NCI-H2029 treated with DMSO at 0.1 percent for 48 hours (cell line): ENCODE measurements around the gene GABRB1.

ENCODE experiments used
- DNase-seq: peaks from one replicate; lab custom pipeline; 2025; lab: John Stamatoyannopoulos, UW

The GABRB1 gene

GRCh38 chr4:47031011-47031678 lies at the start of gene GABRB1:
GABRB1 (plus strand) TSS chr4:47031567.
- no peak for DNase-seq

- DNase-seq = no peak
Measured at GRCh38 chr4:46984781-46985180, 46.6 kb upstream of the GABRB1 start.

- DNase-seq = no peak
Measured at GRCh38 chr4:46986922-46987638, 44.3 kb upstream of the GABRB1 start.

- no peak for DNase-seq
Measured at GRCh38 chr4:46992338-46992737, 39.0 kb upstream of the GABRB1 start.

DNA sequence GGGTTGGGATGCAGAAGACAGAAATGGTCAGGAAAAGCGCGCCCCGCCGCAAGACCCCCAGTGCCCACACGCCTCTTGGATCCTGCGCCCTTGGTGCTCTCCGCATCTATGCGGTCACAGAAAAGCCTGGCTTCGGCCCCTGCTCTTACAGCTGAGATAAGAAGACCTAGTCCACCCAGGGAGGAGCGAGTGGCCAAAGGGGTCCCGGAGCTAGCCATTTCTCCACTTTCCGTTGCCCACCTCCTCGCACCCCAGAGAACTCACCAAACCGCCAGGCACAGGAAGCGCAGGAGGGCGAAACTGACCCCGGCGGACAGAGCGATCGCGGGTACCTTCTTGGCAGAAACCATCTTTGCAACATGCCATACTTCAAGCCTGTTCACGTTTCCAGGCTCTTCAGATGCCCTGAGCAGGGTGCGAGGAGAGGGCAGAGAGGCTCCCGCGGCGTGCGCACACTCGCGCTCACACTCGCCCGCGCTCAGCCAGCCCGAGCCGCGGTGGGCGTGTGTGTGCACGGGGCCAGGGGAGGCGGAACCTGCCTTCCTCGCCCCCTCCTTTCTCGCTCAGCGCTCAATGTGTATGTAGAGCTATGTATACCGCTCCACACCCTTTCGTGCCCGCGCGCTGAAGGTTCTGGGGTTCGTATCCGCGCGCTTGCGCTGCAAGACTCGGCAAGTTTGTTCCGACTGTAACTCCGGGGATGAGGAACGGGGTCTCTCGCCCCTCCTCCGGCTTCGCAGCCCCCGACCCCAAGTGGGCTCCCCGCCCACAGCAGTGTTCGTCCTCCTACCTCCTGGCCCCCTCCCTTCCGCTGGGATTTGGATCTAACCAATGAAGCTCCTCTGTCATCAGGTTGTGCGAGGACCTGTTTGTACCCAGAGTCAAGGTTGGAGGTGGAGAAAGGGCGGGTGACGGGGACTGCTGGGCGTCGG lies 38.0 kb upstream of the GABRB1 start, which contains the start of gene GABRA4:
GABRA4 (minus strand) TSS at position 507 of the 932 bp plus-strand sequence; CDS start at position 350, 157 bp downstream.
- no peak for DNase-seq

GRCh38 chr4:46994007-46994405 lies 37.4 kb upstream of the GABRB1 start:
- no peak for DNase-seq

DNA sequence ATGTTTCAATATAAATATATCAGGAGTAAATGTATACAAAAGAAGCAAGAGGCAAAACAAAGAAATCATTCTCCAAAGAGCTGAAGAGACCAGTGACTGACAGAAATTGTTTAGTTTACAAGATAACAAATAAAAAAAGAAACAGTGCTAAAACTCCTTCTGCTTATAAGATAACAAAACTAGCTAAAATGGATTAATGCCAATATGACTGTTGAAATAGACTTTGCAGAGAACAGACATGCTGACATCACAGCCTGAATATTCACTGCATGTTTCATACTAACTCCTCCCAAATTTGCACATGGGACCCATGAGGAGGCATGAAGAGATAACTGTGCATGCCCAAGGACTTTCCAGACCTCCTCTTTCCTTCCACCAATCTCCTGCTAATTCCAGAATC lies 31.8 kb upstream of the GABRB1 start:
- no peak for DNase-seq

- no peak for DNase-seq
Measured at GRCh38 chr4:47000406-47000805, 31.0 kb upstream of the GABRB1 start.

- DNase-seq = no peak
Measured at GRCh38 chr4:47002580-47002979, 28.8 kb upstream of the GABRB1 start.

DNA sequence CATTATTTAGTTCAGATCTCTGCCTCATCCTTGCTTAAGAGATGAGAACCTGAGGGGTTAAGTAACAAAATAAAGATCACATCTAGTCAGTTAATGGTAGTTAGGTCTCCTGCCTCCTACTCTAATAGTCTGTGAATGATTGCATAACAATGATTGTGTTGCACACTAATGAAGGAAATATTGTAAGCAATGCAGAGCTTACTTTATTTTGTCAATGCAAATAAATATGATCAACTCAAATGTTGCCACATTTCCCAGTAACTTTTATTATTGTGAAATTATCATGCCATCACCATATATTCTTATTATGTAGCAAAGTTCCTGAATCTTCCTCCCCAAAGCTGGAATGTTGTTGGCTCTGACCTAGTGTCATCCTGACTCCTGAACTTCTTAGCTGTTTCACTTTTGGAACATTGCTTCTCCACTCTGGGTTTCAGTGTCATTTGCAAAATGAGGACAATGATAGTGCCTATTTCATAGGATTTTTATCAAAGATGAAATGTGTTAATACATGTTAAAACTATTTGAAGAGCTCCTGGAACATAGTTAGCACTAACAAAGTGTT lies 20.9 kb upstream of the GABRB1 start:
- DNase-seq = no peak

GRCh38 chr4:47010912-47011446 lies 20.4 kb upstream of the GABRB1 start:
- DNase-seq = no peak

GRCh38 chr4:47012676-47013075 lies 18.7 kb upstream of the GABRB1 start:
- no peak for DNase-seq

- no peak for DNase-seq
Measured at GRCh38 chr4:47013373-47013772, 18.0 kb upstream of the GABRB1 start.

DNA sequence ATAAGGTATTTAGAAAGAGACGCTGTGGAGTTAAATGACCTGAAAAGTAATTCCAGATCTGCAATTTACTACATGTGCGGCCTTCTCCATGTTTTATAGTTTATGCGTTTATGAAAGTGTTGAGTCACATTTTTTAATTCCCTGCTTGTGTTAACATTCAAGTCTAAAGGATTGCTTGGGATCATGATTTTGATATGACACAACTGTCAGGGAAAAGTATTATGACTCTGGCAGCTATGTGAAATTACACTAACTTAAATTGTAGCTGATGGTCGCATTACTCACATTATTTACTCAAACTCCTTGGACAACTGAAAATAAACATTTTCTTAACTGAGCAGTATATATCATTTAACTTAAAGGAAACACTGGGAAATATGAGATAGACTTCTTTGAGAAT lies 14.3 kb upstream of the GABRB1 start:
- DNase-seq = no peak

DNA sequence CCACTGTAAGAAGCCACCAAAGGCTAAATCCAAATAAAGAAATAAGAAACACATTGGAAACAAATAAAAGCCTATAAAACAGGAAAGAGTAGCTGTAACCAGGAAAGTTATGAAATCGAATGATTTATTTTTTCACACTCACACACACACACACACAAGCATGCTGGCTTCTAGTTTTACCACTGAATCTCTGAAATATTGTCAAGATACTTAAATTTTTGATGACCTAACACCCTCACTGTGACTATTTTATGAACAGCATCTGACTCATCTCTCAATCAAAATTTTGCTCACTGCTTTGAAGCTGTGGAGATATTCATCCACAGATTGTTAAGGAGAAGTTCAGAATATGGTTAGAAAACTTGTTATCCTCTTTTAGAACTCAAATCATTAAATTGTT lies 13.9 kb upstream of the GABRB1 start:
- no peak for DNase-seq

GRCh38 chr4:47031751-47032404 lies 511 bp downstream of the GABRB1 start:
- no peak for DNase-seq

DNA sequence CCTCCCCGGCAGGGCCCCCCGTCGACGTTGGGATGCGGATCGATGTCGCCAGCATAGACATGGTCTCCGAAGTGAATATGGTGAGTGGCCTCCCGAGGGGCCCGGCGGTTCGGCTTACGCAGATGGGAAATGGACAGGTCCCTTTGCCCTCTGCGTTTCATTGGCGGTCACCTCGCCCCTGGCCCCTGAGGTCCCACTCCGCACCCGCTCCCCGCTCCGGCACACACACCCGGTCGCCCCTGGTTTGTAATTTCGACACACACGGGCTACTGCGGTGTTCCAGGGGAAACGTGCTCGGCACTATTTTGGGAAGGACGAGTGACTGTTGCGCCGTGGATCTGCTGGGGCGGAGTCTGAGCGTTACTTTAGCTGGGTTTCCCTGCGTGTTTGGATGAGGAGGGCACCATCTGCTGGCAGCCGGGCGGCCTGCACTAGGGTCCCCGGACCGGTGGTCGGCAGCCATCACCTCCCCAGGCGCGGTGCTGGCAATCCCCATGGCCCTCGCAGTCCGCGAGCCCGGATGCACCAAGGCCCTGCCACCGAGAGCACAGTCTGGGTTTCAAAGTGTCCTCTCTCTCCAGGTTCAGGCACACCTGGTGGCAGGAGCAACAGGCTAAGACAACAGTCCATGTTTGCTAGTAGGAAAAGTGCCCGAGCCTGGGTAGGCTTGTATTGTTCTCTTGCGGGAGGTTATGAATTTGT lies 1.2 kb downstream of the GABRB1 start:
- DNase-seq = no peak

DNA sequence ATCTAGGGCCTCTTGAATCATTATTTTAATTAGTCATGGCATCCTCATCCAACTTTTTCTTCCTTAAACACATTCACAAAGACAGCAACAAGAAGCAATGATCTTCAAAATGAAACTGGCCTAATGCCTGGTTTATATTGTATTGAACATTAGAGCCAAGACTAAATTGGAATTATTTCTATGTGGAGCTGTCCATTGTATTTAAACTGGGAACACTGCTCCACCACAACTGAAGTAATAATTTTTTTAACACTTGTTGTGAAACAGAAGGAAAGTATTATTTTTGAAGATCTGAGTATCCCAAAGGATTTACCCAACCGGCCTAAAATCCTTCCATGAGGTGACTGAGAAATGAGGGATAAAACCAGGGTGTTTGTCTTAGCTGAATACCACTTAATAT lies 6.9 kb downstream of the GABRB1 start:
- no peak for DNase-seq

DNA sequence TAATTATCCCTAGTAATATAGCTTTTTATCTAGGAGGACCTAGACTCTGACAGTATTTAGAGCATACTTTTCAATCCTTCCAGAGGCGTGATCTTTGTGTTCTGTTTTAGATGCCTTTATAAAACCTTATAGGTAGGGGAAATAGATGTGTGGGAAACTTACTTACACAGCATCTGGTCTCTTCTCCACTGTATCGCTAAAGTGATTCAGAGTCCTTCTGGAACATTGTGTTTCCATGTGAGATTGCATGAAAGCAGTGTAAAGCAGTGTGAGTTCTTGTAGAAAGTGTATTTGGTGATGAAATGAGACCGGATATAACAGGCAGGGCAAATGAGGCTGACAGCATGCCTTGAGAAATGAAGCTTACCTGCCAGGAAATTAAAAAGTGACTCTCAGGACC lies 9.5 kb downstream of the GABRB1 start:
- DNase-seq = no peak

GRCh38 chr4:47043821-47044220 lies 12.5 kb downstream of the GABRB1 start:
- DNase-seq = no peak

GRCh38 chr4:47045261-47045660 lies 13.9 kb downstream of the GABRB1 start:
- DNase-seq = no peak
